GM23248 (cell line): ENCODE results near the gene UCK2.

ENCODE experiments used
- EZH2 ChIP-seq: fragments of 200-600 bp; sonication (generic); IDR thresholded peaks from 2 replicates; pipeline ENCODE4 v1.6.1; 2018; ENCODE audit warnings: antibody characterized with exemption, mild to moderate bottlenecking; ENCODE audit not compliant: insufficient read depth, poor library complexity, severe bottlenecking
- EZH2phosphoT487 ChIP-seq: fragments of 200-600 bp; sonication (generic); IDR thresholded peaks from 2 replicates; pipeline ENCODE4 v1.6.1; 2018; ENCODE audit warnings: antibody characterized with exemption, moderate library complexity, mild to moderate bottlenecking, low read depth; ENCODE audit not compliant: insufficient read depth

GRCh38 chr1:165885305-165885694, 57.9 kb downstream of the UCK2 start:
- TF ChIP-seq EZH2phosphoT487 (no peak), EZH2 (no peak)
